ENCODE measurements around the gene NR2C2.

DNA sequence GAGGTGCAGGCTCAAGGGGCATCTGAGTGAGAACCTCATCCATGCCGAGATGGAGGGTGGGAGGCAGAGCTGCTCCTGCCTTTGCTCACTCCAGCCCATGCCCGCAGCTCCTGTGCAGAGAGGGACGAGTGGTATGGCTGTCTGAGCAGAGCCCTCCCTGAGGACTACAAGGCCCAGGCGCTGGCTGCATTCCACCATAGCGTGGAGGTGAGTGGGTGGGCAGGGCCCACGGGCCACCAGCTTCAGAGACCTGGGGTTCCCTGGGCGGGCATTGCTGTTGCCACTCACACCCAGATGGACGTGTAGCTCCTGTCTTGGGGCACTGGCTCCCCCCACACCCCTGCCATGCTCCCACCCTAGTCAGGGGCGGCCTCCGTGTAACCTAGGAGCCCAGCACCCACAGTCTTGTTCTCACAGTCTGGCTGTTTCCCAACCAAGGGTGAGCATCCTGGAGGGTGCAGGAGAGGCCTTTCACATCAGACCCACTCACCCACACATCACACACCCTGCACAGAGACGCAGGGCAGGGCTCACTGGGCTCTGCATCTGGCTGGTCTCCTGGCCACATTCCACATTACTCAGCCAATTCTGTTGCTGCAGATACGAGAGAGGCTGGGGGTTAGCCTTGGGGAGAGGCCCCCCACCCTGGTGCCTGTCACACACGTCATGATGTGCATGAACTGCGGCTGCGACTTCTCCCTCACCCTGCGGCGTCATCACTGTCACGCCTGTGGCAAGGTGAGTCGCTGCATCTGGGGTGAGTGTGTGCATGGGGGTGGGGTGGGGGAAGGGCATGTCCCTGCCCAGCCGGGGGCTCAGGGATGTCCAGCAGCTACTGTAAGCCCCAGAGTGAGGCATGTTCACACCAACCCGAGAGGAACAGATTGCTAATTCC, 25.3 kb upstream of the NR2C2 start:
- TF ChIP-seq POLR2A (IDR thresholded peaks at IDR 0.05) (no peak), POLR2AphosphoS5 (IDR thresholded peaks at IDR 0.05) (no peak), EP300 (IDR thresholded peaks at IDR 0.05) (no peak)
- TF ChIP-seq, protein P1, sequence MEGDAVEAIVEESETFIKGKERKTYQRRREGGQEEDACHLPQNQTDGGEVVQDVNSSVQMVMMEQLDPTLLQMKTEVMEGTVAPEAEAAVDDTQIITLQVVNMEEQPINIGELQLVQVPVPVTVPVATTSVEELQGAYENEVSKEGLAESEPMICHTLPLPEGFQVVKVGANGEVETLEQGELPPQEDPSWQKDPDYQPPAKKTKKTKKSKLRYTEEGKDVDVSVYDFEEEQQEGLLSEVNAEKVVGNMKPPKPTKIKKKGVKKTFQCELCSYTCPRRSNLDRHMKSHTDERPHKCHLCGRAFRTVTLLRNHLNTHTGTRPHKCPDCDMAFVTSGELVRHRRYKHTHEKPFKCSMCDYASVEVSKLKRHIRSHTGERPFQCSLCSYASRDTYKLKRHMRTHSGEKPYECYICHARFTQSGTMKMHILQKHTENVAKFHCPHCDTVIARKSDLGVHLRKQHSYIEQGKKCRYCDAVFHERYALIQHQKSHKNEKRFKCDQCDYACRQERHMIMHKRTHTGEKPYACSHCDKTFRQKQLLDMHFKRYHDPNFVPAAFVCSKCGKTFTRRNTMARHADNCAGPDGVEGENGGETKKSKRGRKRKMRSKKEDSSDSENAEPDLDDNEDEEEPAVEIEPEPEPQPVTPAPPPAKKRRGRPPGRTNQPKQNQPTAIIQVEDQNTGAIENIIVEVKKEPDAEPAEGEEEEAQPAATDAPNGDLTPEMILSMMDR (IDR thresholded peaks at IDR 0.05): no peak
